OCI-M1 (cell line): ENCODE data around the gene TCF19.

Experiments
- DNase-seq: peaks from one replicate; lab custom pipeline; 2025; lab: John Stamatoyannopoulos, UW

The TCF19 gene

DNA sequence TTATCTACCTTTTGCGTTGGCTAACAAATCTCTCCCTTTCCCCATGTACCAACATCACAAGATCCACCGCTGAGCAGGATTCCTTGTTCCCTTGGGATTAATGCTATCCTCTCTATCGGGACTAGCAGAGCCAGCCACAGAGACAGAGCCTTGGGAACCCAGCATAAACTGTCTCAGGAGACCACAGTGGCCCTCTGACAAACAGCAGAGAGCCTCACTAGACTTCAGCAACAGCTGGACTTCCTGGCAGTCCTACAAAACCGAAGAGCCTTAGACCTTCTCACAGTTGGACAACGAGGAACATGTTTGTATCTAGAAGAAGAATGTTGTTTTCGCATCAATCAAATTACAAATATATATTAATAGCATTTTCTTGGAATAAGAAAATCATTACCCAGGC, 51.7 kb downstream of the TCF19 start:
- no peak for DNase-seq

GRCh38 chr6:31210741-31211532, 52.5 kb downstream of the TCF19 start:
- no peak for DNase-seq
